Fibroblast of the aortic adventitia (primary cell): ENCODE data around the gene TSHR. TPM values are rescaled to one million over a fixed set of nuclear protein-coding genes. Genes with fewer than 3 reads are reported as not detected.
A peak's percentile ranks its signal among the peaks of the same experiment; 100 is the strongest.

Experiments
- DNase-seq: peaks from one replicate; pipeline ENCODE4 v3.0.0-alpha.2; 2010; ENCODE audit warnings: low read depth
- H3K4me3 ChIP-seq: 2 replicates; pipeline ENCODE4 v1.5.1; 2011; ENCODE audit warnings: low read depth, mild to moderate bottlenecking, control low read depth, low read length, moderate library complexity
- CTCF ChIP-seq: IDR thresholded peaks from 2 replicates; pipeline ENCODE4 v1.5.1; 2011; ENCODE audit warnings: mild to moderate bottlenecking, low read length, control low read depth, inconsistent platforms; ENCODE audit not compliant: insufficient read depth
- total RNA-seq: library from RNA; depleted of rRNA; stranded (reverse); fragments of >200 nt; gene quantifications from 2 replicates; pipeline ENCODE4 v1.2.3, GENCODE V29; 2012; ENCODE audit warnings: low replicate concordance

Gene TSHR
- total RNA-seq, 1 donor, result not detected

- no peak for TF ChIP-seq CTCF
- DNase-seq, result peak; percentile 40
- no peak overlapping the region for H3K4me3 ChIP-seq
These were observed 181.9 kb downstream of the TSHR start for GRCh38 chr14:81137316-81137715.

- TF ChIP-seq CTCF, result no peak
- no peak overlapping the region for H3K4me3 ChIP-seq
- DNase-seq, result no peak
These were observed 183.0 kb downstream of the TSHR start for GRCh38 chr14:81138429-81138828.

GRCh38 chr14:81141426-81141825 is 186.0 kb downstream of the TSHR start:
- TF ChIP-seq CTCF, result no peak
- no peak for DNase-seq
- no peak overlapping the region for H3K4me3 ChIP-seq

GRCh38 chr14:81143793-81144192 is 188.4 kb downstream of the TSHR start:
- no peak overlapping the region for H3K4me3 ChIP-seq
- no peak for DNase-seq
- TF ChIP-seq CTCF, result no peak

- no peak for DNase-seq
- TF ChIP-seq CTCF, result no peak
- no peak overlapping the region for H3K4me3 ChIP-seq
These were observed 189.6 kb downstream of the TSHR start for GRCh38 chr14:81144824-81145603.

- H3K4me3 ChIP-seq, result no peak overlapping the region
- DNase-seq, result no peak
- no peak for TF ChIP-seq CTCF
These were observed 191.9 kb downstream of the TSHR start for GRCh38 chr14:81147140-81147897.
